ENCODE data around the gene HSBP1L1.

Gene HSBP1L1

DNA sequence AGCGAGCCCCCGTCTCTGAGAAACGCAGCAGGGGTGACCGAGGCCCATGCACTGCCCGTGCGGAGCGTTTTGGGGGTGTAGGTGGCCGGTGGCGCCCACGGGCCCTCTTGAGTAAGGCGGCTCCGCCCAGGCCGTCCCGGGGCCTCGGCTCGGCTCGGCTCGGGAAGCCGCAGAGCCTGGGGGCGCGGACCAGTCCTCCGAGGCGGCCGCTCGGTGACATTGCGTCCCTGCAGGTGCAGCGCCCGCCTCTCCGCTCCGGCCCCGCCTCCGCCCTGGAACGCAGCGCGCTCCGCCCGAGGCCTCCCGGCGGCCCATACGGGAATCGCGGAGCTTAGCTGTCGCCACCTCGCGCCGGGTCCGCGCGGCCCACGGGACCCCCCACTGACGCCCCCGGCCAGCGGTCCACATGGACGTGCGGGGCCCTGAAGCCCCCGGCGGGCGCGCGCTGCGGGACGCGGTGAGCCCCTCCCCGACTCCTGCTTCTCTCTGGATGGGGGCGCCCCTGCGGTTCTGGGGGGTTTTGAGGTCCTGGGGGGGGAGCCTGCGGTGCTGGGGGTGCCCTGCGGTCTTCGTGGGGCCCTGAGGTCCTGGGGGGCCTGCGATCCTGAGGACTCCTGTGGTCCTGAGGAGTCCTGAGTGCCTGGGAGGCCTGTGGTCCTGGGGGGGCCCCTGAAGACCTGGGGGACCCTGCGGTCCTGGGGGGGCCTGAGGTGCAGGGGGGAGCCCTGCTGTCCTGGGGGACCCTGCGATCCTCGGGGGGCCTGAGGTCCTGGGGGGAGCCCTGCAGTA lies at the start of gene HSBP1L1:
TSS of gene HSBP1L1 (plus strand) at position 314 of the 789 bp plus-strand sequence. CDS start at position 407, 93 bp downstream.
- Histone ChIP-seq H3K9me3 (ENCODE audit: severe bottlenecking) (no peaks in the 10 kb centered on the region), H3K4me1 (ENCODE audit: insufficient read depth, poor library complexity, severe bottlenecking) (peaks cover 28% of the 10 kb centered on the region), H3K4me3 (ENCODE audit: severe bottlenecking) (peak within 1 kb of the TSS; percentile 57), H3K27ac (ENCODE audit: poor library complexity, severe bottlenecking) (peak within 1 kb of the TSS; percentile 93), H3K36me3 (ENCODE audit: low read depth) (peaks cover 19% of the 10 kb centered on the region), H3K27me3 (ENCODE audit: insufficient read depth, poor library complexity, severe bottlenecking) (no peaks in the 10 kb centered on the region)
- ATAC-seq (ENCODE audit: low read depth) (peak; percentile 62), DNase-seq (ENCODE audit: low spot score) (no peak)
- TF ChIP-seq, protein P1, sequence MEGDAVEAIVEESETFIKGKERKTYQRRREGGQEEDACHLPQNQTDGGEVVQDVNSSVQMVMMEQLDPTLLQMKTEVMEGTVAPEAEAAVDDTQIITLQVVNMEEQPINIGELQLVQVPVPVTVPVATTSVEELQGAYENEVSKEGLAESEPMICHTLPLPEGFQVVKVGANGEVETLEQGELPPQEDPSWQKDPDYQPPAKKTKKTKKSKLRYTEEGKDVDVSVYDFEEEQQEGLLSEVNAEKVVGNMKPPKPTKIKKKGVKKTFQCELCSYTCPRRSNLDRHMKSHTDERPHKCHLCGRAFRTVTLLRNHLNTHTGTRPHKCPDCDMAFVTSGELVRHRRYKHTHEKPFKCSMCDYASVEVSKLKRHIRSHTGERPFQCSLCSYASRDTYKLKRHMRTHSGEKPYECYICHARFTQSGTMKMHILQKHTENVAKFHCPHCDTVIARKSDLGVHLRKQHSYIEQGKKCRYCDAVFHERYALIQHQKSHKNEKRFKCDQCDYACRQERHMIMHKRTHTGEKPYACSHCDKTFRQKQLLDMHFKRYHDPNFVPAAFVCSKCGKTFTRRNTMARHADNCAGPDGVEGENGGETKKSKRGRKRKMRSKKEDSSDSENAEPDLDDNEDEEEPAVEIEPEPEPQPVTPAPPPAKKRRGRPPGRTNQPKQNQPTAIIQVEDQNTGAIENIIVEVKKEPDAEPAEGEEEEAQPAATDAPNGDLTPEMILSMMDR (IDR thresholded peaks at IDR 0.05; ENCODE audit: poor library complexity, severe bottlenecking) = peak; percentile 22

DNA sequence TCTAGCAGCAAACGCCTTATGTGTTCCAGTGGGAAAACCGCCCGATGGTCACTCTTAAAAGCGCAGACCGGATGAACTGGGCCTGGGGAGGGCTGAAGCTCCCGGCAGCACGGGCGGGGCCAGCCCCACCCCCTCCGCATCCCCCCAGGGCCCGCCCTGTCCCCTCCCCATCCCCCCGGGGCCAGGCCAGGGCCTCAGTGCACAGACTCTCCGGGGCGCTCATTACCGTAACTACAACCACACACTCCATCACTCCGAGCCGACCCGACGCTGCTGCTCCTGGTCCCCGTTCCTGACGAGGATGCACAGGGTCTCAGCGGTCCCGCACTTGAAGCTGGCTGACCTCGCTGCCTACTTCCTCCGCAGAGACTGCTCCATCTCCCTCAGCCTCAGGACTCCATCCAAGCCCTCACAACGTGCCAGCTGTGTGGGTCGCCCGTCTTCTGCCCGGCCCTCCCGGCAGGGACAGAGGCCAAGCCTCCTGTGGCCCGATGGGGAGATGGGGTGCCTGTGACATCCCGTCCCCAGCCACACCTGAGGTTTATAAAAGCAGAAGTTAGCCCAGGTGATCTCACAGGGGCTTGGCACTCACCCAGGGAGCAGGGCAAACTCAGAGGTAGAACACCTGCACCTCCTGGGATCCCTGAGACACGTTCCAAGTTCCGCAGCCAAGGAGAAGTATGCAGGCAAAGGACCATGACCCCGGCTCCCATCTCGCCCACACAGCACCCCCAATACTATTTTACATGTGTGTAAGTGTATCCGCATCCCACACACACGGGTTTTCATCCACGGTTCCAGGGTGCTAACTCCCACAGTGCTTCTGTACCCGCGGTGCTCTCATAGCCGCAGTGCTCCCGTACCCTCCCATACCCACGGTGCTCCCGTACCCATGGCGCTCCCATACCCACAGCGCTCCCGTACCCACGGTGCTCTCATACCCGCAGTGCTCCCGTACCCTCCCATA lies 49.0 kb upstream of the HSBP1L1 start:
- Histone ChIP-seq H3K27me3 (ENCODE audit: insufficient read depth, poor library complexity, severe bottlenecking) (no peaks in the 10 kb centered on the region), H3K4me1 (ENCODE audit: insufficient read depth, poor library complexity, severe bottlenecking) (no peaks in the 10 kb centered on the region), H3K9me3 (ENCODE audit: severe bottlenecking) (no peaks in the 10 kb centered on the region), H3K36me3 (ENCODE audit: low read depth) (peaks cover 5% of the 10 kb centered on the region), H3K4me3 (ENCODE audit: severe bottlenecking) (no peak overlapping the region), H3K27ac (ENCODE audit: poor library complexity, severe bottlenecking) (no peak overlapping the region)
- TF ChIP-seq, protein P1 (IDR thresholded peaks at IDR 0.05; ENCODE audit: poor library complexity, severe bottlenecking) = no peak
- peak; percentile 66 for DNase-seq (ENCODE audit: low spot score)
- no peak for ATAC-seq (ENCODE audit: low read depth)

DNA sequence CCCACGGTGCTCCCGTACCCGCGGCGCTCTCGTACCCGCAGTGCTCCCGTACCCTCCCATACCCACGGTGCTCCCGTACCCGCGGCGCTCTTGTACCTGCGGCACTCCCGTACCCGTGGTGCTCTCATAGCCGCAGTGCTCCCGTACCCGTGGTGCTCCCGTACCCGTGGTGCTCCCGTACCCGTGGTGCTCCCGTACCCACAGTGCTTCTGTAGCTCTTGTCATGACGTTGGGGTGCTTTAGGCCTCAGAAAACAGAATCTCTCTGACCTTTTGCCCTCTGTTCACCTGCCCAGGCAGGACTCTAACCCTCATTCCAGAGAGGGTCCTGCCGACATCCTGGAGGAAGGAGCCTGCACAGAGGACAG lies 48.3 kb upstream of the HSBP1L1 start:
- ATAC-seq (ENCODE audit: low read depth) (no peak), DNase-seq (ENCODE audit: low spot score) (no peak)
- Histone ChIP-seq H3K4me3 (ENCODE audit: severe bottlenecking) (no peak overlapping the region), H3K27ac (ENCODE audit: poor library complexity, severe bottlenecking) (no peak overlapping the region), H3K27me3 (ENCODE audit: insufficient read depth, poor library complexity, severe bottlenecking) (no peaks in the 10 kb centered on the region), H3K9me3 (ENCODE audit: severe bottlenecking) (no peaks in the 10 kb centered on the region), H3K36me3 (ENCODE audit: low read depth) (peaks cover 5% of the 10 kb centered on the region), H3K4me1 (ENCODE audit: insufficient read depth, poor library complexity, severe bottlenecking) (no peaks in the 10 kb centered on the region)
- TF ChIP-seq, protein P1 (IDR thresholded peaks at IDR 0.05; ENCODE audit: poor library complexity, severe bottlenecking) = no peak

GRCh38 chr18:79916546-79917168 lies 47.8 kb upstream of the HSBP1L1 start:
- DNase-seq (ENCODE audit: low spot score) (no peak), ATAC-seq (ENCODE audit: low read depth) (no peak)
- H3K9me3 ChIP-seq (ENCODE audit: severe bottlenecking) = no peaks in the 10 kb centered on the region
- TF ChIP-seq, protein P1 (IDR thresholded peaks at IDR 0.05; ENCODE audit: poor library complexity, severe bottlenecking) = no peak
- H3K27me3 ChIP-seq (ENCODE audit: insufficient read depth, poor library complexity, severe bottlenecking) = no peaks in the 10 kb centered on the region
- H3K4me3 ChIP-seq (ENCODE audit: severe bottlenecking) = no peak overlapping the region
- peaks cover 5% of the 10 kb centered on the region for H3K36me3 ChIP-seq (ENCODE audit: low read depth)
- H3K27ac ChIP-seq (ENCODE audit: poor library complexity, severe bottlenecking) = no peak overlapping the region
- H3K4me1 ChIP-seq (ENCODE audit: insufficient read depth, poor library complexity, severe bottlenecking) = no peaks in the 10 kb centered on the region

Data from RWPE2 (cell line).